Stimulated activated CD4-positive, alpha-beta T cell treated with anti-CD3 and anti-CD28 coated beads, Interleukin-15, amount 100 ng/mL, for 24 hours (primary cell): Measurements from ENCODE around the gene ZNF532.

Source experiments
- DNase-seq: peaks from one replicate; pipeline ENCODE4 v3.0.0-alpha.2; 2020

The ZNF532 gene

GRCh38 chr18:58983260-58984155 lies 118.8 kb downstream of the ZNF532 start:
- DNase-seq, result no peak

GRCh38 chr18:58988600-58988999 lies 123.9 kb downstream of the ZNF532 start:
- no peak for DNase-seq

GRCh38 chr18:58989184-58989759 lies 124.6 kb downstream of the ZNF532 start:
- no peak for DNase-seq

GRCh38 chr18:58990720-58991119 lies 126.0 kb downstream of the ZNF532 start:
- no peak for DNase-seq

- no peak for DNase-seq
Observed at GRCh38 chr18:58991167-58991798, 126.6 kb downstream of the ZNF532 start.

GRCh38 chr18:58992301-58993231 lies 127.9 kb downstream of the ZNF532 start:
- no peak for DNase-seq

GRCh38 chr18:58993260-58993659 lies 128.6 kb downstream of the ZNF532 start:
- DNase-seq, result no peak

GRCh38 chr18:58995663-58996062 lies 131.0 kb downstream of the ZNF532 start:
- no peak for DNase-seq

GRCh38 chr18:58996131-58996641 lies 131.5 kb downstream of the ZNF532 start:
- no peak for DNase-seq

GRCh38 chr18:58996696-58997095 lies 132.0 kb downstream of the ZNF532 start:
- no peak for DNase-seq

GRCh38 chr18:58997811-58998337 lies 133.2 kb downstream of the ZNF532 start:
- no peak for DNase-seq

- DNase-seq, result no peak
Observed at GRCh38 chr18:58998401-58999203, 133.9 kb downstream of the ZNF532 start.

- no peak for DNase-seq
Observed at GRCh38 chr18:59001166-59001565, 136.5 kb downstream of the ZNF532 start.

GRCh38 chr18:59001721-59002120 lies 137.0 kb downstream of the ZNF532 start:
- no peak for DNase-seq

GRCh38 chr18:59002974-59003594 lies 138.4 kb downstream of the ZNF532 start:
- no peak for DNase-seq

- no peak for DNase-seq
Observed at GRCh38 chr18:59005262-59005661, 140.6 kb downstream of the ZNF532 start.

GRCh38 chr18:59006461-59007067 lies 141.9 kb downstream of the ZNF532 start:
- no peak for DNase-seq

GRCh38 chr18:59008302-59008974 lies 143.8 kb downstream of the ZNF532 start:
- no peak for DNase-seq

GRCh38 chr18:59009846-59010245 lies 145.2 kb downstream of the ZNF532 start:
- DNase-seq, result no peak

- DNase-seq, result no peak
Observed at GRCh38 chr18:59011289-59011688, 146.6 kb downstream of the ZNF532 start.
